SK-N-SH (cell line): Measurements from ENCODE around the gene DLX5. TPM values are rescaled to one million over a fixed set of nuclear protein-coding genes. Genes with fewer than 3 reads are reported as not detected.
A peak's percentile ranks its signal among the peaks of the same experiment; 100 is the strongest.

Source experiments
- CTCF ChIA-PET: fragments of 300-600, 350-600 bp; formaldehyde crosslinking; extraction: SDS; loops from one replicate; lab custom pipeline; 2021; lab: Yijun Ruan, JAX
- POLR2A ChIA-PET: fragments of 350-600 bp; sonication (Branson Sonifier 250); formaldehyde crosslinking; extraction: SDS; loops from one replicate; lab custom pipeline; 2020; ENCODE audit warnings: antibody characterized with exemption, inconsistent platforms; lab: Yijun Ruan, JAX
- DNase-seq: peaks from one replicate; pipeline ENCODE4 v3.0.0; 2012
- H2AFZ ChIP-seq: fragments of 200-600 bp; sonication (generic); 2 replicates; pipeline ENCODE4 v1.8.1; 2016; ENCODE audit warnings: antibody characterized with exemption, mild to moderate bottlenecking, low read depth
- H3F3A ChIP-seq: fragments of 200-600 bp; sonication (generic); replicated peaks from 2 replicates; pipeline ENCODE3; 2016; ENCODE audit warnings: antibody characterized with exemption, mild to moderate bottlenecking; ENCODE audit not compliant: insufficient read depth
- H3K27ac ChIP-seq, 2 experiments: fragments of 200-500 bp in 1 of 2; fragments of 200-600 bp in 1 of 2; sonication (Bioruptor generic) in 1 of 2; sonication (generic), shearing (Covaris generic) in 1 of 2; 2 replicates each; pipeline versions ENCODE4 v1.5.1 to v1.6.1; 2014 to 2016; ENCODE audit warnings: low read depth in 2 of 2, inconsistent platforms in 1 of 2, low read length in 1 of 2, mild to moderate bottlenecking in 1 of 2, mixed read lengths in 1 of 2
- H3K27me3 ChIP-seq: fragments of 200-600 bp; sonication (generic), shearing (Covaris generic); 2 replicates; pipeline ENCODE4 v1.6.1; 2016; ENCODE audit warnings: mixed run types; ENCODE audit not compliant: insufficient read depth
- H3K36me3 ChIP-seq, 2 experiments: fragments of 200-500 bp in 1 of 2; fragments of 200-600 bp in 1 of 2; sonication (Bioruptor generic) in 1 of 2; sonication (generic) in 1 of 2; replicated peaks in 1 of 2; 2 replicates each; pipeline versions ENCODE3 to v1.5.1; 2014 to 2016; ENCODE audit warnings: low read length in 1 of 2, mild to moderate bottlenecking in 1 of 2; ENCODE audit not compliant: insufficient read depth in 2 of 2, control insufficient read depth in 1 of 2
- H3K4me1 ChIP-seq, 2 experiments: fragments of 200-500 bp in 1 of 2; fragments of 200-600 bp in 1 of 2; sonication (Bioruptor generic) in 1 of 2; sonication (generic), shearing (Covaris generic) in 1 of 2; 2 replicates each; pipeline versions ENCODE4 v1.5.1 to v1.6.1; 2014 to 2016; ENCODE audit warnings: low read depth in 1 of 2, low read length in 1 of 2, mixed run types in 1 of 2; ENCODE audit not compliant: insufficient read depth in 2 of 2, control insufficient read depth in 1 of 2
- H3K4me2 ChIP-seq: fragments of 200-600 bp; sonication (generic), shearing (Covaris generic); 2 replicates; pipeline ENCODE4 v1.6.1; 2017; ENCODE audit warnings: mixed run types
- H3K4me3 ChIP-seq, 2 experiments: fragments of 200-500 bp in 1 of 2; fragments of 200-600 bp in 1 of 2; sonication (Bioruptor generic) in 1 of 2; sonication (generic), shearing (Covaris generic) in 1 of 2; 2 replicates each; pipeline versions ENCODE4 v1.5.1 to v1.8.1; 2014 to 2016; ENCODE audit warnings: low read depth in 2 of 2, inconsistent platforms in 1 of 2, low read length in 1 of 2, mild to moderate bottlenecking in 1 of 2, mixed read lengths in 1 of 2, moderate library complexity in 1 of 2
- H3K79me2 ChIP-seq: fragments of 200-600 bp; sonication (generic); 2 replicates; pipeline ENCODE4 v1.8.1; 2017; ENCODE audit warnings: mild to moderate bottlenecking; ENCODE audit not compliant: insufficient read depth
- H3K9ac ChIP-seq: fragments of 200-600 bp; sonication (generic); 2 replicates; pipeline ENCODE4 v1.6.1; 2017; ENCODE audit warnings: mixed run types
- H3K9me2 ChIP-seq: fragments of 200-600 bp; sonication (generic); 2 replicates; pipeline ENCODE4 v1.6.1; 2017; ENCODE audit warnings: mixed run types
- H3K9me3 ChIP-seq: fragments of 200-600 bp; sonication (generic); 2 replicates; pipeline ENCODE4 v1.6.1; 2017; ENCODE audit warnings: mixed run types, mild to moderate bottlenecking, moderate library complexity
- H4K20me1 ChIP-seq: fragments of 200-600 bp; sonication (generic); 2 replicates; pipeline ENCODE4 v1.6.1; 2017; ENCODE audit warnings: mild to moderate bottlenecking, mixed run types; ENCODE audit not compliant: insufficient read depth
- ELF1 ChIP-seq: IDR thresholded peaks from 2 replicates; pipeline ENCODE4 v1.4.0; 2012
- EZH2phosphoT487 ChIP-seq: fragments of 200-600 bp; sonication (generic); IDR thresholded peaks from 2 replicates; pipeline ENCODE4 v1.6.1; 2017; ENCODE audit warnings: low read depth, mixed run types, mild to moderate bottlenecking, antibody characterized with exemption, moderate library complexity, borderline replicate concordance
- FOSL2 ChIP-seq: IDR thresholded peaks from 2 replicates; pipeline ENCODE4 v1.4.0; 2012; ENCODE audit warnings: low read depth, mild to moderate bottlenecking, moderate library complexity, borderline replicate concordance
- GABPA ChIP-seq: IDR thresholded peaks from 2 replicates; pipeline ENCODE4 v1.4.0; 2012; ENCODE audit warnings: low read depth, mild to moderate bottlenecking
- GATA2 ChIP-seq: sonication (generic); formaldehyde crosslinking; IDR thresholded peaks from 2 replicates; pipeline ENCODE4 v1.5.0; 2020; ENCODE audit warnings: mild to moderate bottlenecking, missing genetic modification reagents
- JUND ChIP-seq: IDR thresholded peaks from 2 replicates; pipeline ENCODE4 v1.4.0; 2012
- MAX ChIP-seq: IDR thresholded peaks from 2 replicates; pipeline ENCODE4 v1.4.0; 2012; ENCODE audit warnings: low read depth
- MEF2A ChIP-seq: IDR thresholded peaks from 2 replicates; pipeline ENCODE4 v1.4.0; 2012; ENCODE audit warnings: low read depth, borderline replicate concordance
- NRF1 ChIP-seq: IDR thresholded peaks from 2 replicates; pipeline ENCODE4 v1.6.1; 2012; ENCODE audit warnings: low read depth, mild to moderate bottlenecking, low read length
- POLR2AphosphoS5 ChIP-seq: IDR thresholded peaks from 2 replicates; pipeline ENCODE4 v1.6.1; 2012; ENCODE audit warnings: low read depth, low read length
- REST ChIP-seq: IDR thresholded peaks from 2 replicates; pipeline ENCODE4 v1.6.1; 2012; ENCODE audit warnings: mild to moderate bottlenecking, low read depth, low read length, moderate library complexity
- RFX5 ChIP-seq: IDR thresholded peaks from 2 replicates; pipeline ENCODE4 v1.6.1; 2012; ENCODE audit warnings: mild to moderate bottlenecking, improper control_type of control experiment, low read length
- USF1 ChIP-seq: IDR thresholded peaks from 2 replicates; pipeline ENCODE4 v1.4.0; 2012; ENCODE audit warnings: low read depth, borderline replicate concordance
- ZBTB33 ChIP-seq: IDR thresholded peaks from 2 replicates; pipeline ENCODE4 v1.4.0; 2012; ENCODE audit warnings: low read depth, borderline replicate concordance
- WGBS: methylation state at CpG from one replicate; pipeline ENCODE4 v1.1.6; 2017; ENCODE audit warnings: low lambda C conversion rate; 5-methylcytosine and 5-hydroxymethylcytosine counted together
- polyA plus RNA-seq, 3 experiments: library from polyadenylated mRNA; depleted of rRNA; stranded (reverse); fragments of >200 nt; gene quantifications; 2 replicates each; pipeline ENCODE4 v1.2.3, GENCODE V29; 2012

Gene DLX5
- polyA plus RNA-seq, 1 of the 3 experiments (the other 2 are of a cell fraction), result not detected

- TF ChIP-seq FOSL2 (peak; percentile 39; the same call in 1 of the 2 replicates), GATA2 (CRISPR knock-in tag) (no peak)
Observed at GRCh38 chr7:97027427-97028234, 3.0 kb upstream of the DLX5 start (continued).

GRCh38 chr7:97026715-97027426 is 2.2 kb upstream of the DLX5 start:
- Histone ChIP-seq H3K9ac (no peak overlapping the region), H4K20me1 (no peaks in the 10 kb centered on the region), H3K27ac (no peak overlapping the region), H3K36me3 (no peaks in the 10 kb centered on the region), H3K27me3 (peaks cover 22% of the 10 kb centered on the region), H3K4me3 (peak overlapping the region in 1 of 2 experiments; percentile 38; a peak in 1 of 4 replicates), H3K4me2 (peak overlapping the region; percentile 69), H2AFZ (0 out of 2 replicates have a peak overlapping the region, but pooled peaks have one; percentile 31), H3F3A (no peaks in the 10 kb centered on the region), H3K9me2 (no peaks in the 10 kb centered on the region), H3K79me2 (no peaks in the 10 kb centered on the region), H3K9me3 (no peaks in the 10 kb centered on the region), H3K4me1 (peaks cover 0 to 12% of the 10 kb centered on the region in 2 experiments; a peak in 1 of 4 replicates)
- WGBS, result 92% methylated on average over 17 of the region's 17 CpGs
- TF ChIP-seq ZBTB33, result no peak
- TF ChIP-seq FOSL2, result no peak
- TF ChIP-seq ELF1, result no peak
- no peak for TF ChIP-seq EZH2phosphoT487
- ChIA-PET CTCF (interaction anchor here (0.5 to 8.2 kb wide), 163 partner anchors 10 to 1303 kb away, joined by 3 to 156 read pairs (median 4); partner anchors contain the start of genes DLX6 and SDHAF3), POLR2A (interaction anchor here (1.3 kb wide), 1 partner anchor 21 kb away, joined by 7 read pairs; no protein-coding TSS in a partner anchor)
- no peak for DNase-seq

- no peak overlapping the region for H3K4me2 ChIP-seq
- peaks cover 22% of the 10 kb centered on the region for H3K27me3 ChIP-seq
- WGBS, result 91% methylated on average over 29 of the region's 29 CpGs
- no peak for DNase-seq
- ChIA-PET CTCF (interaction anchor here (0.5 to 8.2 kb wide), 17 partner anchors 9 to 1302 kb away, joined by 3 to 156 read pairs (median 12); partner anchors contain the start of gene DLX6), POLR2A (no interaction called here)
- H3K79me2 ChIP-seq, result no peaks in the 10 kb centered on the region
- H3K9me2 ChIP-seq, result no peaks in the 10 kb centered on the region
- no peak overlapping the region for H3K27ac ChIP-seq
- H3K4me1 ChIP-seq, result peaks cover 0 to 12% of the 10 kb centered on the region in 2 experiments; a peak in 1 of 4 replicates
- H3K36me3 ChIP-seq, result no peaks in the 10 kb centered on the region
- no peak overlapping the region for H2AFZ ChIP-seq
- no peak overlapping the region for H3K4me3 ChIP-seq
- no peaks in the 10 kb centered on the region for H3K9me3 ChIP-seq
- no peaks in the 10 kb centered on the region for H3F3A ChIP-seq
- no peaks in the 10 kb centered on the region for H4K20me1 ChIP-seq
- no peak overlapping the region for H3K9ac ChIP-seq
- TF ChIP-seq NRF1 (no peak), REST (no peak), MEF2A (no peak), USF1 (no peak), JUND (no peak), FOSL2 (no peak), MAX (no peak), RFX5 (no peak), POLR2AphosphoS5 (no peak), GABPA (no peak)
Observed at GRCh38 chr7:97025983-97026714, 1.5 kb upstream of the DLX5 start.
